NCI-H2196 (cell line): Measurements from ENCODE around the gene CALR3.
"Not testable (repeated sequence)": the region's sequence is repeated elsewhere in the genome, so short reads cannot be mapped to it uniquely, and the experiment has no call there.

Source experiments
- DNase-seq: peaks from one replicate; lab custom pipeline; 2025; ENCODE audit not compliant: unreplicated experiment; lab: John Stamatoyannopoulos, UW

Gene CALR3

DNA sequence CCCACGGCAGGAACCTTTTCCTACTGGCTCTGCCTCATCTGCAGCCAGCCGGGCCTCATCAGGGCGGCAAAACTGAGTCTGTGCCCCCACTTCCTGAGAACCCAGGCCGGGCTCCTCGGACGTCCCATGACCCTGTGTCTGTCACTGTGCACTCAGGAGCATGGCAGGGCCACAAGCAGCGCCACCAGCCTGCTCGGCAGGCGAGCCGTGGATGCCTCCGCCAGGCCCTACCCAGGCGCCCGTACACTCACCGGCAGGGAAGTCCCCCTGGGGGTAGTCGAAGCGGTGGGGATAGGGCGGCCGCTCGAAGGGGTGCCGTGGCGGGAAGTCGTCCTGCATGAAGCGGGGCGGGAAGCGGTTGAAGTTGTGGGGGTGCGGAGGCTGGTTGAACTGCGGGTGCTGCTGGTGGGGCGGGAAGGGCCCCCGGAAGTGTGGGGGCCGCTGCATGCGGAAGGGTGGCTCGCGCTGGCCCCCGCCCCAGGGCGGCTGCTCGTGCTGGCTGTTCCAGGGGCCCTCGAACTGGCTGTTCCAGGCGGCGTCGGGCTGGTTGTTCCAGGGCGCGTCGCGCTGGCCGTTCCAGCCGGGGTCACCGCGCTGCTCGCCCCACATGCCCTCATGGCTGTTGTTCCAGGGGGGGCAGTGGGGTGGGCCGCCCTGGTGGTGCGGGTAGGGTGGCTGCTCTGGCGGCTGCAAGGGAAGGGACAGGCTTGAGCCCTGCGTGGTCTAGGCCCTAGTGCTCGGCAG lies 29.2 kb upstream of the CALR3 start:
- DNase-seq, result no peak

DNA sequence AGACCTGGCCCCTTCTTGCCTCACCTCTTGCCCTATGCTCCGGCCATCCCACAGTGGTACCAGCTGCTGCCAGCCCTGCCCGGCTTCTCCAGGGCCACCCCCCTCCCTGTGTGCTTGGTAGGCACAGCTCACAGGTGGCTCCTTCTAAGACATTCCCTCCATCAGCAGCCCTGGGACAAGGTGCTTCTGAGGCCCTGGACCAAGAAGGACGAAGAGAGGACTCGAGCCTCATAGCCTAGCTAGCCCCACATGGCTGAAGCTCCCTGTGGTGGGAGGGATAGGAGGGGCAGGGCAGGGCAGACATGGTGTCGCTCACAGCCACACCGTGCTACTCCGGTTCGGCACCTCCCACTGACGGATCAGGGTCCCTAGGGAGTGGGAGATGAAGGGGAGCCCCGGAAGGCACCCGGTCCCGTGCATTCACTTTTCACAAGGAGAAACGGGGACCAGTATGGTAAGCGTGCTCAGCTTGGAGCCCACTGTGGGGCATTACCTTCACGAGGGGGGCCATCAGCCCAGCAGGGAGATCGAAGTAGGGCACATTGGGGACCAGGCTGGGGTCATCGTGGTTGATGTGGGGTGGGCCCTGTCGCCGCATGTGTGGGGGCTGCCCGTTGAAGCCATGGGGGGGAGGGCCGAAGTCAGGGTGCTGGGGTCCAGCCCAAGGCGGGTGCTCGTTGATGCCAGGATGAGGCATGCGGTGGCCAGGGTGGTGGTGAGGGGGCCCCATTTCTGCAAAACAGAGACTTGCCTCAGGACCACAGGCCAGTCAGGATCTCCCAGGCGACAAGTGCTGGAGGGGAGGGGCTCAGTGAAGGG lies 26.8 kb upstream of the CALR3 start:
- no peak for DNase-seq

DNA sequence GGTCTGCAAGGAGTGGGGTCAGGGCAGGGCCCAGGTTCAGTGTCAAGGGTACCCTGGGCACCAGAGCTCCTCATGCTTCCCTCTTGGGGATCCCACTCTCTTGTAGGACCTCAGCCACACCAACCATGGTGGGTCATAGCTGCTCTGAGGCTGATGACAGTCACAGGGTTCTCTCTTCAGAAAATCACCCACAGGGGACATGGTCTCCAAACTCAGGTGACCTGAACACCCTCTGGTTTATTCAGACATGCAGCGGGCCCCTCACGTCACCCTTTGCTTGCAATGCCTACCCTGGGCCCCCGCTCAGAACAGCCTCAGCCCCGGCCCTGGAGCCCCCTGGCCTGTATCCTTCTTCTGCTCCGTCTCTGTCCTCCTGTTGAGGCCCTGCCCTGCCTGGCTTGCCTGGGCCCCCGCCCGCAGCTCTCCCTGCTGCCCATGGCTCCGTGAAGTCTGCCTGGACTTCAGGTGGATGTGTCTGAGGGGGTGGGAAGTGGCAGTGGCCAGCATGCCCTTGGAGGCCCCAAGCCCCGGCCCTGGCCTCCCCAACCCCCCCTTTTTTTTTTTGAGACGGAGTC lies 25.8 kb upstream of the CALR3 start:
- no peak for DNase-seq

DNA sequence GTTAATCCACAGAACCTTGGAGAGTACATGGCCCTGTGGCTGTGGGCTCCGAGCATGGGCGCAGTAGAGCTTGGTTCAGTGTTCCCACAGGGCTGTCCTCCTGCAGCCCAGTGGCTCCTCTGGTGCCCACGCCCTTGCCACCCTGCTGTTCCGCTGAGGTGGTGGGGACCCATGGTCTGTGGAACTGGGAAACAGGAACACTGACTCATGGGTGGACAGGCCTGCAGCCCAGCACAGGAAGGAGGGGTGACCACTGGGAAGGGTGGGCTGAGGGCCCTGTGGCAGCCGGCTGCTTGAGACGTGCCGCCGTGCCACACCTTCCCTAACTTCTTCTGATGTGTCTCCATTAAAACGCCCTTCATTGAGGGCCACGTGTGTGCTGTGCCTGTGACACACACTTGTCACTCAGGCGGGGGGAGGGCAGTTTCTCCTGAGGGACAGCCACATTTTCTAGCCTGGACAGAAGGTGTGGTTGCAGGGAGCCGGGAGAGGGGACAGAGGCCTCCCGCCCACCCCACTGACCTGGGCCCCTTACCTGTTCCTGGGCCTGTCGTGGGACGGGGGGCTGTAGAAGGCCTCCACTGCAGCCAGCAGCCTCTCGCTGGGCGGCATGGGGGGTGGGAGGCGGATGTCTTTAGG lies 25.1 kb upstream of the CALR3 start:
- no peak for DNase-seq

DNA sequence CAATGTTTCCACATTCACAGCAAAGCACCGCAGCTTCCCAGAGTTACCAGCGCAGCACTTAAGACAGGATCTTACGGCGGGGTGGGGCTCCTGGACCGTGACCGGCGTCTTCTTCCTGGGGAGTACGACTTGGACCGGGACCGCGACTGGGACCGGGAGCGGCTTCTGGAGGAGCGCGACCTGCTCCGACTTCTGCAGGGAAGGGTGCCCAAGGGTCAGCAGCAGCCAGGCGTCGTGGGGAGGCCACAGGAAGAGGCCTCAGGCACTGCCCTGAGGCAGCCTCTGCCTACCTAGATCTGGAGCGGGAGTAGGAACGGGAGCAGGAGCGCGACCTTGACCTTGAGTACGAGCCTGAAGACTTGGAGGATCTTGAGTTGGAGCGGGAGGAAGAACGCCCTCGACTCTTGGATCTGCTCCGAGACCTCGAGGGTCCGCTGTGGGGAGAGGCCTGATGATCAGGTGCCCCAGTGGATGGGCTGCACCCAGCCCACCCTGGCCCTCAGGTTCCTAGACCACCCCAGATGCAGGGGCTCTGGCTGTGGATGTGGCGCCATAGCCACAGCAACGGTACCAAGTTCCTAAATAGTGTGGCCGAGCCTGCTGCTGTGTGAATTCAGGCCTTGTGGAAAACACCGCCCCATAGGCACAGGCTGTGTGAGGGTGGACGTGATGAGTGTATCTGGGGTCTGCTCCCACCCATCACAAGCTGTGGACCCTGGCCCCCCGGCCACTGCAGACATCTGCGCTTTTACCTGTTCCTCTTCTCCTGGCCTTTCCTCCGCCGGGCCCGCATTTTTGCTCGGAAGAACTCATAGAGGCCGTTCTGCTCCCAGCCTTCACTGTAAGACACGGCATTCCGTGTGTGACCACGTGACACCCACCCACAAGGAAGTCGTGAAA lies 24.4 kb upstream of the CALR3 start:
- no peak for DNase-seq

DNA sequence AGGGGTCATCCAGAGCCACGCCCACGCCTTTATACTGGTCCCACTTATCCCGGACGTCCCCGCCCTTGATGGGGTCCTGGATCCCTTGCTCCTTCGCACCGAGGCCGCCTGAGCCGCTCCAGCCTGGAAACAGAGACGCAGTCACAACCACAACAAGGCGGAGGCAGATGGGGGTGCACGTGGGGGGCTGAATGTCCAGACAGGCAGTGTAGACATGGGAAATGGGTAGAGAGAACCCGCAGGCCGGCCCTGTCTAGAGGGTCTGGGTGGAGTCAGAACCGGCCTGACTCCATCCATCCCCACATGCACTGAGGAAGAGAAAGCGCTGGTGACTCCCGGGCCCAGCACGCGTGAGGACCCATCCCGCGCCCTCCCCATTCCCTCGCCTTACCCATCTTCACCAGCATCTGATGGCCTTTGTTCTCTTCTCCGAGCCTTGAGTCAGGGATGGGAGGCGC lies 23.3 kb upstream of the CALR3 start:
- no peak for DNase-seq

DNA sequence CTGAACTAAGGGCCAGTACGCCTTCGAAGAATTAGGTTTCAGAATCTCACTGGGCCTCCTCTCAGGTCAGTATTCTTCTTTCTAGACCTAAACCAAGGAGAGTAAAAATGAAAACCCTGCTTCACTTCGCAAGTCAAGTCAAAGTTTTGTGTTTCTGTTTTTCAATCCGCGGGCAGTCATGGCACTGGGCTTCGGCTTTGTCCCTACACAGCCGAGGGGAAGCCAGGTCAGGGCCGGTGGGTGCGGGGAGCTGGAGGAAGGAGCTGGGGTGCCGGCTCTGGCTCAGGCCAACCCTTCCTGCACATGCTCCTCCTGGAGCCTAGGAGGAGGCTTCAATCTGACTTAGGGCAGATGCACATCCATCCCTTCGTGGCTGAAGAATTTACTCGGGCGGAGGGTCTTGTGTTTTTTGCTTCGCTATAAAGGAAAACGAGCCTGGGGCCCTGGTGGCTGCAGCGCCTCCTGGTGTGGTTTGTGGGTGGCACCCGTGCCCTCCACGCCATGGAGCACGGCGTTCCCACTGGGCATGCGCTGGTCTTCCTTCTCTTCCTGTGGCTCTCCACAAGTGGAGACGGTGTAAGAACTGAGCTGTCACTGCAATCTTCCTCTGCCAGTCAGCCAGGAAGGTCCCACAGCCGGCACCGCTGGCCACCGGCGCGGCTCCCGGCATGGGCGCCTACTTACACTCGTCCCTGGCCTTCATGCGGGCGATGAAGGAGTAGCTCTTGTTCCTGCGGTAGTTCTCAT lies 22.7 kb upstream of the CALR3 start:
- DNase-seq, result no peak

DNA sequence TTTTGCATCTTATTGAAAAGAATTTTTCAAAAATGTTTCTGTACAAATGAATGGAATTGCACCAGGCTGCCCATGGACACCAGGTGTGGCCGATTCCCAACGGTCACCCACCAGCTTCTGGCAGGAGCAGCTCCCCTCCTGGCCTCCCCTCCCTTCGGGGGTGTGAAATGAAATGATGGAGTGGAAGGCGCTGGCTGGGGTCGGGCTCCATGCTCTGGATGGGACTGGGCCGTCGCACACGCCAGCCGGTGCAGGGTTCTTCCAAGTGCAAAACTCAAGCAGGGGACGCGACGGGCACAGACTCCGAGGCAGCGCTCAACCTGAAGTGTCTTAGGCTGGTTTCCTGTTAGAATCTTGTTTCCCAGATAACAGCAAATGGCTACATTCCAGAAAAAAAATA lies 22.1 kb upstream of the CALR3 start:
- no peak for DNase-seq

DNA sequence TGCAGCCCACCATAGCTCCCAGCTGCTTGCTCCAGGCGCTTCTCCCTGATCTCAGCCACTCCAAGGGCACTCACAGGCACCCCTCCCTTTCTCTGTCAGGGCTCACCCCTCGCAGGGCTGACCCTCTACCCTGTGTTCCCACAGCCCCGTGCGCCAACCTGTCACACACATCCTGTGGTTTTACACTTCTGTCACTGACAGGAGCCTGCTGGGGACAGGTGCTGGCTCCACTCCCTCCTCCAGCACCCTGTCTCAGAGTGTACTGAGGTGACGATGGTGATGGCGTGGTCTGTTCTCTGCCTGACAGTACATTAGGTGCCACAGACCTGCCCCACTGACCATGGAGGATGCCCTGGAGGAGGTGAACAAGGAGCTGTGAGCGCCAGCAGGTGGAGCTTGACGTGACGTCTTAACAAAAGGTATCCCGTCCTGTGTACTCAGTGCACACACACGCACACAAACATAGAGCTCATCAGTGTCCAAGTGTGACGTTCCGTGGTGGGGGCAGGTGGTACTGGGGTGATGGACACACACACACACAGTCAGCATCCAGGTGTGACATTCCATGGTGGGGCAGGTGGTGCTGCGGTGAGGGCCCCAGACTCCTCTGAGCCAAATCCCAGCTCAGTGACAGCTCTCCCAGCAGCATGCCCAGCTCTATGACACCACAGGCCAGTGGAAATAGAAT lies 21.1 kb upstream of the CALR3 start:
- no peak for DNase-seq

DNA sequence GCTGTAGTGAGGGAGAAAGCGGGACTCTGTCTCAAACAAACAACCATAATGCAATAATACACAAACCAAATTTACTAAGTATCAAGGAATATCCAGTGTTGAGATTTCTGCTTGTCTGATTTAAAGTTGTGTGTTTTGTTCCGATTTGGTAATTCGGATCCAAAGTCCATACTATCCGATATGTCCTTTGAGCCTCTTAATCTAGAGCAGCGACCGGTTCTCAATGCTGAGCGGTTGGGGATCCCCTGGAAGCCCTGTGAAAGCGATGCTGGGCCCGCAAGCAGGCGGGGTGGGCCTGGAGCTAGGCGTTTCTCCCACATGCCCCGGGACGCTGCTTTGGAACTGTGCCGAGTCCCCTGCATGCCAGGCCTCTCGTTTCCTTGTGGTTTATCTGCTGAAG lies 20.4 kb upstream of the CALR3 start:
- DNase-seq, result no peak

DNA sequence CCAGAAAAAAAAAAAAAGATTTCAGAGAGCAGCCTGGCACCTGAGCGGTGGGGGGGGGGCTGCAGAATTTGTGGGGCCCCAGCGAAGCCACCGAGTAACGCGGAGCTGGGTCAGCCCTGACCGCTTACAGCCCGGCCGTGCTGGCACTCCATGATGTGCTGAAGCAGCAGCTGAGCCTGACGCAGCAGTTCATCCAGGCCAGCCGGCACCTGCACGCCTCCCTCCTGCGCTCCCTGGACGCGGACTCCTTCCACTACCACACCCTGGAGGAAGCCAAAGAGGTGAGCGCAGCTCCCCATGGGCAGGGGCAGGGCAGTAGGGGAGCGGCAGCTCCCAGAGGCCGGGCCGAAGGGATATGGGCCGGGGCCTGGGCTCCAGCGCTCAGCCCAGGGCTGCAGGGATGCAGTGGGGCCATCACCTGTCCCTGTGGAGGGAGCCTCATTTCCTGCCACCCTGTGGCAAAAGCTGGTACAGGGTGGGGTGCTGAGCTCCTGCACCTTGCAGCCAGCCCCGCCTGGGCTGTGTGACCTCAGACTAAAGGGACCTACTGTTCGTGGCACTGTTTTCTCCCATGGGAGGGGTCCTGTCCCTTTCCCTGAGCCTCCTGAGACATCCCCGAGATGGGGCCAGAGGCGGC lies 18.5 kb upstream of the CALR3 start:
- no peak for DNase-seq

DNA sequence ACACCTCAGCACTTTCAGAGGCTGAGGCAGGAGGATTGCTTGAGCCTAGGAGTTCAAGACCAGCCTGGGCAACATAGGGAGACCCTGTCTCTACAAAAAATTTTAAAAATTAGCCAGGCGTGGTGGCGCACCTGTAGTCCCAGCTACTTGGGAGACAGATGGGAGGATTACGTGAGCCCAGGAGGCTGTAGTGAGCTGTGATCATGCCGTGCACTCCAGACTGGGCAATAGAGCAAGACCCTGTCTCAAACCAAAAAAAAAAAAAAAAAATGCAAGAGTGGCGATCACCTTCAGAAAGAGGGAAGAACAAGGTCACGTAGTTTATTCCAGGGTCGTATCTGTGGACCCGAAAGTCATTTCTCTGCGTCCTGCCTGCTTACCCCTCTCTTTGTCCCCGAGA lies 16.6 kb upstream of the CALR3 start:
- not testable (repeated sequence) for DNase-seq

DNA sequence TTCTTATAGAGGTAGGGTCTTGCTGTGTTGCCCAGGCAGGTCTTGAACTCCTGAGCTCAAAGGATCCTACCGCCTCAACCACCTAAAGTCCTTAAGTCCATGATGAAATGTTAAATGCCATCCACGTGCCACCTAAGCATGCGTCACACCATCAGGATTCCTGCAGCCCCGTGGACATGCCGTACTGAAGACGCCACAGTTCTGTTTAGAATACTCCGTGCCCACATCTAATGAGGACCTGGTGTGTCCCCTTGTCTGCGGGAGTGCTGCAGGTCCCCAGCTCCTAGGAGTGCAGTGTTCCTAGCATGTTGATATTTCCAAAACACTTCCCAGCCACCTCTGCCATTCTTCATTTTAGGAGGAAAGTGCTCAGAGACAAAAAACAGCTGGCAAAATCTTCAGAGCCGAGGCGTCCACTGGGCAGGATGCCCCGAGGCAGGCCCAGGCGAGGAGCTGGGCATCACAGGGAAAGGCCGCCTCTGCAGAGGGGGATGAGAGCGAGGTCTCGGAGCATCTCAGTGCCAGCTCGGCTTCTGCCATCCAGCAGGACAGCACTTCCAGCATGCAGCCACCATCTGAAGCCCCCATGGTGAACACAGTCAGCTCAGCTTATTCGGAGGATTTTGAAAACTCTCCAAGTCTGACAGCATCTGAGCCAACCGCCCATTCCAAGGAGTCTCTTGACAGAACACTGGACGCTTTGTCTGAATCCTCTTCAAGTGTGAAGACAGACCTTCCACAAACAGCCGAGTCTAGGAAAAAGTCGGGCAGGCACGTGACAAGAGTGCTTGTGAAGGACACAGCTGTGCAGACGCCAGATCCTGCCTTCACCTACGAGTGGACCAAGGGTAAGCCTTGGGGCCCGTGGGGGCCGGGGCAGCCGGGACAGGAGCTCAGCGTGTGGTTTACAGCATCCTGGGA lies 13.4 kb upstream of the CALR3 start:
- DNase-seq, result no peak

DNA sequence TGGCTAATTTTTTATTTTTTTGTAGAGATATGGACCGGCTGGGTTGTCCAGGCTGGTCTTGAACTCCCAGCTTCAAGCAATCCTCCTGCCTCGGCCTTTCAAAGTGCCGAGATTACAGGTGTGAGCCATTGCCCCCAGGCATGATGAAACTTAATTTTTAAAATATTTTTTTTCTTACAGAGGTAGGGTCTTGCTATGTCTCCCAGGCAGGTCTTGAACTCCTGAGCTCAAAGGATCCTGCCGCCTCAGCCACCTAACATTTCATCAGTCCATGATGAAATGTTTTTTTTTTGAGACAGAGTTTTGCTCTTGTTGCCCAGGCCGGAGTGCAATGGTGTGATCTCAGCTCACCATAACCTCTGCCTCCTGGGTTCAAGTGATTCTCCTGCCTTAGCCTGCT lies 12.6 kb upstream of the CALR3 start:
- no peak for DNase-seq

DNA sequence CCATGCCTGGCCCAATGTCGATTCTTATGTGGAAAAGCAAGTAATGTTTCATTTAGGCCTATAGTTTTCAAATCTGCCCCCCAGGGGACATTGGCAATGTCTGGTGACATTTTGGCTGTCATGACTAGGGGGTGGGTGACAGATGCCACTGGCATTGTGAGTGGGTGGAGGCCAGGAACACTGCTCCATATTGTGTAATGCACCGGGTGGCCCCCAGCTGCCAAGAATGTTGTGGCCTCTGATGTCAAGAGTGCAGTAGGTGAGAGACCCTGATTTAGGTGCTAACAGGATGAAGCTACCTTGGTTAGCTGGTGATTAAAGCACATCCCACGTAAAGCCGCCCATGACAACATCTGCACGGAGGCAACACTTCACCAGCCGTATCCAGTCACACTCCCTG lies 11.0 kb upstream of the CALR3 start:
- DNase-seq, result no peak

DNA sequence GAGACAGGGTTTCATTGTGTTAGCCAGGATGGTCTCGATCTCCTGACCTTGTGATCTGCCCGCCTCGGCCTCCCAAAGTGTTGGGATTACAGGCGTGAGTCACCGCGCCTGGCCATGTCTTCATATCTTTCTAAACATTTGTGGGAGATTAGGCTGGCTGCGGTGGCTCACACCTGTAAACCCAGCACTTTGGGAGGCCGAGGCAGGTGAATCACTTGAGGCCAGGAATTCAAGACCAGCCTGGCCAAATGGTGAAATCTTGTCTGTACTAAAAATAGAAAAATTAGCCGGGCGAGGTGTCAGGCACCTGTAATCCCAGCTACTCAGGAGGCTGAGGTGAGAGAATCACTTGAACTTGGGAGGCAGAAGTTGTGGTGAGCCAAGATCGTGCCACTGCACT lies 10.2 kb upstream of the CALR3 start:
- not testable (repeated sequence) for DNase-seq

DNA sequence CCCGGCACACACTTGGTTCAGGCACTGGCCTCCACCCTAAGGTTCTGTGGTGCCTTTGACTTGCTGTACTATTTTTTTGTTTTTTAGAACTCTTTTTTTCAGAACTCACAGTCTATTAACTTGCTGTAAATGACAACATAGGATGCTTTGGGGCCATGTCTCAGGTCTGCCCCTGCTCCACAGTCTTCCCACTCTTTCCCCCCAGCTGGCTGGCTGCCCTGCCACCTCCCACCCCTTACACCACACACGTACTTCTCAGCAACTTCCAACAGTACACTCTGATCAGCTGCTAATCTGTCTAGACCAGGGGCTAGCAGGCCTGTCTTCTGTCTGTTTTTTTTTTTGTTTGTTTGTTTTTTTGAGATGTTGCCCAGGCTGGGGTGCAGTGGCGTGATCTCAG lies 8.3 kb upstream of the CALR3 start:
- DNase-seq, result no peak

DNA sequence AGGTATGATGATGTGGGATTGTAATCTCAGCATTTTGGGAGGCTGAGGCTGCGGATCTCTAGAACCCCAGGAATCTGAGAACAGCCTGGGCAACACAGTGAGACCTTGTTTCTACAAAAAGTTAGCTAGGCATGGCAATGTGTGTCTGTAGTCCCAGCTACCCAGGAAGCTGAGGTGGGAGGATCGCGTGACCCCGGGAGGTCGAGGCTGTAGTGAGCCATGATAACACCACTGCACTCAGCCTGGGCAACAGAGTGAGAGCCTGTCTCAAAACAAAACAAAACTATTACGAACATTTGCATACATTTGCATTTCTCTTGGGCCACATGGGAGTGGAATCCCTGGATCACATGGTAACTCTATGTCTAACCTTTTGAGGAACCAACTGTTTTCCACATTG lies 1.9 kb upstream of the CALR3 start:
- no peak for DNase-seq
